OCI-LY1 (cell line): ENCODE results near the gene MYH14.

Experiments
- H2AFZ ChIP-seq: fragments of 200-600 bp; sonication (generic), shearing (Covaris generic); 2 replicates; pipeline ENCODE4 v1.6.0; 2014; ENCODE audit warnings: antibody characterized with exemption, mild to moderate bottlenecking, low read length
- H3F3A ChIP-seq: fragments of 200-600 bp; sonication (generic), shearing (Covaris generic); 2 replicates; pipeline ENCODE4 v1.6.0; 2014; ENCODE audit warnings: mild to moderate bottlenecking, antibody characterized with exemption, low read length, moderate library complexity; ENCODE audit not compliant: insufficient read depth
- H3K27ac ChIP-seq: fragments of 200-600 bp; sonication (generic); 2 replicates; pipeline ENCODE4 v1.5.1; 2014; ENCODE audit warnings: low read length, mixed run types, mild to moderate bottlenecking, low read depth; ENCODE audit not compliant: poor library complexity, severe bottlenecking
- H3K27me3 ChIP-seq: fragments of 200-600 bp; sonication (generic); 2 replicates; pipeline ENCODE4 v1.6.0; 2014; ENCODE audit warnings: antibody characterized with exemption, mild to moderate bottlenecking, low read length, moderate library complexity; ENCODE audit not compliant: insufficient read depth
- H3K36me3 ChIP-seq: fragments of 200-600 bp; sonication (generic); 2 replicates; pipeline ENCODE4 v1.6.1; 2014; ENCODE audit warnings: mild to moderate bottlenecking, antibody characterized with exemption, low read length, moderate library complexity, mixed read lengths; ENCODE audit not compliant: insufficient read depth
- H3K4me1 ChIP-seq: fragments of 200-600 bp; sonication (generic); 2 replicates; pipeline ENCODE4 v1.5.1; 2014; ENCODE audit warnings: mild to moderate bottlenecking, low read length, moderate library complexity; ENCODE audit not compliant: insufficient read depth, severe bottlenecking
- H3K4me2 ChIP-seq: fragments of 200-600 bp; sonication (generic), shearing (Covaris generic); 2 replicates; pipeline ENCODE4 v1.6.1; 2014; ENCODE audit warnings: low read length
- H3K4me3 ChIP-seq: fragments of 200-600 bp; sonication (generic); 2 replicates; pipeline ENCODE4 v1.5.1; 2014; ENCODE audit warnings: low read length, low read depth, mild to moderate bottlenecking, mixed read lengths; ENCODE audit not compliant: poor library complexity, severe bottlenecking
- H3K79me2 ChIP-seq: fragments of 200-600 bp; shearing (Covaris generic); 2 replicates; pipeline ENCODE4 v1.6.1; 2016; ENCODE audit warnings: mixed run types, low read length, mixed read lengths; ENCODE audit not compliant: insufficient read depth
- H3K9ac ChIP-seq: fragments of 200-600 bp; sonication (generic), shearing (Covaris generic); 2 replicates; pipeline ENCODE4 v1.6.1; 2014; ENCODE audit warnings: mild to moderate bottlenecking, low read length, mixed read lengths
- H3K9me2 ChIP-seq: fragments of 200-600 bp; sonication (generic), shearing (Covaris generic); 2 replicates; pipeline ENCODE4 v1.6.1; 2014; ENCODE audit warnings: low read depth, mild to moderate bottlenecking, low read length, mixed read lengths
- H3K9me3 ChIP-seq: fragments of 200-600 bp; shearing (Covaris generic); 2 replicates; pipeline ENCODE4 v1.6.1; 2014; ENCODE audit warnings: low read length, mixed read lengths
- H4K20me1 ChIP-seq: fragments of 200-600 bp; sonication (generic), shearing (Covaris generic); 2 replicates; pipeline ENCODE4 v1.6.0; 2016; ENCODE audit warnings: mild to moderate bottlenecking, low read length; ENCODE audit not compliant: insufficient read depth
- CTCF ChIP-seq: fragments of 200-600 bp; sonication (generic), shearing (Covaris generic); IDR thresholded peaks from 2 replicates; pipeline ENCODE4 v1.5.1; 2017; ENCODE audit warnings: mild to moderate bottlenecking, antibody characterized with exemption, low read length, moderate library complexity, mixed read lengths
- EZH2 ChIP-seq: fragments of 200-600 bp; sonication (generic), shearing (Covaris generic); IDR thresholded peaks from 2 replicates; pipeline ENCODE4 v1.8.0; 2017; ENCODE audit warnings: borderline replicate concordance, mixed run types, mild to moderate bottlenecking, antibody characterized with exemption, low read length, moderate library complexity, mixed read lengths

MYH14 gene

GRCh38 chr19:50263176-50263575 is 59.8 kb downstream of the MYH14 start:
- Histone ChIP-seq H3K9ac (no peak overlapping the region), H4K20me1 (no peaks in the 10 kb centered on the region), H3K4me2 (no peak overlapping the region), H3K27ac (no peak overlapping the region), H3K27me3 (0 out of 2 replicates have a peak, but pooled peaks cover 4% of the 10 kb centered on the region), H2AFZ (no peak overlapping the region), H3K79me2 (no peaks in the 10 kb centered on the region), H3K9me2 (no peaks in the 10 kb centered on the region), H3K4me3 (no peak overlapping the region), H3K9me3 (no peaks in the 10 kb centered on the region), H3K36me3 (no peaks in the 10 kb centered on the region), H3K4me1 (no peaks in the 10 kb centered on the region), H3F3A (no peaks in the 10 kb centered on the region)
- no peak for TF ChIP-seq CTCF
- no peak for TF ChIP-seq EZH2

- Histone ChIP-seq H3K36me3 (no peaks in the 10 kb centered on the region), H2AFZ (no peak overlapping the region), H3K4me3 (no peak overlapping the region), H3K9me2 (no peaks in the 10 kb centered on the region), H3K9me3 (no peaks in the 10 kb centered on the region), H3F3A (no peaks in the 10 kb centered on the region), H3K4me2 (no peak overlapping the region), H3K4me1 (no peaks in the 10 kb centered on the region), H3K27me3 (0 out of 2 replicates have a peak, but pooled peaks cover 4% of the 10 kb centered on the region), H3K27ac (no peak overlapping the region), H4K20me1 (no peaks in the 10 kb centered on the region), H3K9ac (no peak overlapping the region), H3K79me2 (no peaks in the 10 kb centered on the region)
- no peak for TF ChIP-seq CTCF
- no peak for TF ChIP-seq EZH2
Measured at GRCh38 chr19:50264483-50265186, 61.2 kb downstream of the MYH14 start.

GRCh38 chr19:50266041-50266440 is 62.6 kb downstream of the MYH14 start:
- no peaks in the 10 kb centered on the region for H3K36me3 ChIP-seq
- H2AFZ ChIP-seq: no peak overlapping the region
- H3F3A ChIP-seq: no peaks in the 10 kb centered on the region
- H4K20me1 ChIP-seq: no peaks in the 10 kb centered on the region
- H3K4me3 ChIP-seq: no peak overlapping the region
- no peak for TF ChIP-seq CTCF
- TF ChIP-seq EZH2: no peak
- H3K27me3 ChIP-seq: peaks cover 4% of the 10 kb centered on the region; the same call in 1 of the 2 replicates
- no peaks in the 10 kb centered on the region for H3K9me3 ChIP-seq
- no peaks in the 10 kb centered on the region for H3K79me2 ChIP-seq
- no peak overlapping the region for H3K27ac ChIP-seq
- H3K4me2 ChIP-seq: no peak overlapping the region
- no peaks in the 10 kb centered on the region for H3K4me1 ChIP-seq
- no peaks in the 10 kb centered on the region for H3K9me2 ChIP-seq
- no peak overlapping the region for H3K9ac ChIP-seq
